Measurements from ENCODE around the gene ANK3.

- TF ChIP-seq, protein P1, sequence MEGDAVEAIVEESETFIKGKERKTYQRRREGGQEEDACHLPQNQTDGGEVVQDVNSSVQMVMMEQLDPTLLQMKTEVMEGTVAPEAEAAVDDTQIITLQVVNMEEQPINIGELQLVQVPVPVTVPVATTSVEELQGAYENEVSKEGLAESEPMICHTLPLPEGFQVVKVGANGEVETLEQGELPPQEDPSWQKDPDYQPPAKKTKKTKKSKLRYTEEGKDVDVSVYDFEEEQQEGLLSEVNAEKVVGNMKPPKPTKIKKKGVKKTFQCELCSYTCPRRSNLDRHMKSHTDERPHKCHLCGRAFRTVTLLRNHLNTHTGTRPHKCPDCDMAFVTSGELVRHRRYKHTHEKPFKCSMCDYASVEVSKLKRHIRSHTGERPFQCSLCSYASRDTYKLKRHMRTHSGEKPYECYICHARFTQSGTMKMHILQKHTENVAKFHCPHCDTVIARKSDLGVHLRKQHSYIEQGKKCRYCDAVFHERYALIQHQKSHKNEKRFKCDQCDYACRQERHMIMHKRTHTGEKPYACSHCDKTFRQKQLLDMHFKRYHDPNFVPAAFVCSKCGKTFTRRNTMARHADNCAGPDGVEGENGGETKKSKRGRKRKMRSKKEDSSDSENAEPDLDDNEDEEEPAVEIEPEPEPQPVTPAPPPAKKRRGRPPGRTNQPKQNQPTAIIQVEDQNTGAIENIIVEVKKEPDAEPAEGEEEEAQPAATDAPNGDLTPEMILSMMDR (IDR thresholded peaks at IDR 0.05), result no peak
- no peak for TF ChIP-seq POLR2A (IDR thresholded peaks at IDR 0.05)
- no peak for TF ChIP-seq EP300 (IDR thresholded peaks at IDR 0.05)
Observed at GRCh38 chr10:60367431-60367830, 22.2 kb downstream of the ANK3 start.

All from tibial nerve (tissue), 4 donors.